Activated CD4-positive, alpha-beta T cell treated with anti-CD3 and anti-CD28 coated beads for 36 hours (primary cell): ENCODE results near the gene ADAT3. TPM values are rescaled to one million over a fixed set of nuclear protein-coding genes. Genes with fewer than 3 reads are reported as not detected.

Experiments used
- ATAC-seq: fragments of 200-7000 bp; cut with Tn5 transposase; one replicate; pipeline ENCODE4 v1.10.0; 2021; ENCODE audit warnings: mild to moderate bottlenecking, moderate library complexity
- CTCF ChIA-PET: fragments of 350-600 bp; sonication (Branson Sonifier 250); formaldehyde crosslinking; loops from one replicate; lab custom pipeline; 2021; ENCODE audit warnings: antibody characterized with exemption; lab: Charles Lee
- POLR2A ChIA-PET: fragments of 350-600 bp; sonication (Branson Sonifier 250); formaldehyde crosslinking; loops from one replicate; lab custom pipeline; 2021; ENCODE audit warnings: antibody characterized with exemption, inconsistent platforms; lab: Charles Lee
- DNase-seq: peaks from one replicate; pipeline ENCODE4 v3.0.0-alpha.2; 2020
- H3K27ac Mint-ChIP-seq: one replicate; pipeline ENCODE4 v1.8.0; 2021; ENCODE audit warnings: mixed read lengths
- H3K27me3 Mint-ChIP-seq: one replicate; pipeline ENCODE4 v1.8.0; 2021; ENCODE audit warnings: mixed read lengths
- H3K36me3 Mint-ChIP-seq: one replicate; pipeline ENCODE4 v1.8.0; 2021; ENCODE audit warnings: low read depth, mixed read lengths
- H3K4me1 Mint-ChIP-seq: one replicate; pipeline ENCODE4 v1.8.0; 2021; ENCODE audit warnings: mixed read lengths
- H3K4me3 Mint-ChIP-seq: one replicate; pipeline ENCODE4 v1.8.0; 2021; ENCODE audit warnings: mild to moderate bottlenecking, moderate library complexity, mixed read lengths
- H3K9me3 Mint-ChIP-seq: one replicate; pipeline ENCODE4 v1.8.0; 2021; ENCODE audit warnings: low read depth, mixed read lengths
- intact Hi-C, 2 experiments: fragments of 100-400 bp; cut with DNase I in 1 of 2; cut with micrococcal nuclease in 1 of 2; formaldehyde crosslinking; loops; one replicate each; pipeline versions ENCODE4 v1.14.2 to v1.15.1; 2022 to 2024; cut with DNase I, micrococcal nuclease
- total RNA-seq, 2 experiments: library from RNA; stranded (reverse); gene quantifications; one replicate each; pipeline ENCODE4 v1.2.3, GENCODE V29; 2021

Gene ADAT3
- total RNA-seq, 2 experiments from 2014 or later, result 5.6 to 6.1 TPM

GRCh38 chr19:1912760-1913505, 7.7 kb downstream of the ADAT3 start:
- DNase-seq (no peak), ATAC-seq (no peak)
- CTCF ChIA-PET, result no interaction called here
- intact Hi-C loops, result no loop called here
- no peak overlapping the region for H3K27ac Mint-ChIP-seq
- H3K4me3 Mint-ChIP-seq, result no peak overlapping the region
- POLR2A ChIA-PET, result no interaction called here
- H3K27me3 Mint-ChIP-seq, result no peaks in the 10 kb centered on the region
- peaks cover 8% of the 10 kb centered on the region for H3K36me3 Mint-ChIP-seq
- no peaks in the 10 kb centered on the region for H3K9me3 Mint-ChIP-seq
- peaks cover 16% of the 10 kb centered on the region for H3K4me1 Mint-ChIP-seq

GRCh38 chr19:1913781-1914577, 8.8 kb downstream of the ADAT3 start:
- CTCF ChIA-PET, result interaction anchor here (0.6 kb wide), 1 partner anchor 43 kb away, joined by 3 read pairs; no protein-coding TSS in a partner anchor
- H3K4me3 Mint-ChIP-seq, result no peak overlapping the region
- no peak for ATAC-seq
- H3K9me3 Mint-ChIP-seq, result no peaks in the 10 kb centered on the region
- DNase-seq, result no peak
- H3K4me1 Mint-ChIP-seq, result peaks cover 12% of the 10 kb centered on the region
- POLR2A ChIA-PET, result no interaction called here
- no peaks in the 10 kb centered on the region for H3K27me3 Mint-ChIP-seq
- H3K36me3 Mint-ChIP-seq, result peaks cover 11% of the 10 kb centered on the region
- no peak overlapping the region for H3K27ac Mint-ChIP-seq
- intact Hi-C loops, result no loop called here

- H3K36me3 Mint-ChIP-seq, result peaks cover 11% of the 10 kb centered on the region
- no peak overlapping the region for H3K4me3 Mint-ChIP-seq
- no peak overlapping the region for H3K27ac Mint-ChIP-seq
- ChIA-PET POLR2A (no interaction called here), CTCF (interaction anchor here (0.6 kb wide), 1 partner anchor 43 kb away, joined by 3 read pairs; no protein-coding TSS in a partner anchor)
- ATAC-seq (no peak), DNase-seq (no peak)
- peaks cover 5% of the 10 kb centered on the region for H3K4me1 Mint-ChIP-seq
- H3K9me3 Mint-ChIP-seq, result no peaks in the 10 kb centered on the region
- intact Hi-C loops, result no loop called here
- H3K27me3 Mint-ChIP-seq, result no peaks in the 10 kb centered on the region
Measured at GRCh38 chr19:1914826-1915341, 9.7 kb downstream of the ADAT3 start.

- peaks cover 14% of the 10 kb centered on the region for H3K36me3 Mint-ChIP-seq
- no peaks in the 10 kb centered on the region for H3K27me3 Mint-ChIP-seq
- DNase-seq (no peak), ATAC-seq (no peak)
- no peaks in the 10 kb centered on the region for H3K9me3 Mint-ChIP-seq
- H3K4me3 Mint-ChIP-seq, result no peak overlapping the region
- ChIA-PET POLR2A (no interaction called here), CTCF (no interaction called here)
- H3K4me1 Mint-ChIP-seq, result peaks cover 4% of the 10 kb centered on the region
- no peak overlapping the region for H3K27ac Mint-ChIP-seq
- intact Hi-C loops, result no loop called here
Measured at GRCh38 chr19:1917146-1917545, 11.9 kb downstream of the ADAT3 start.

GRCh38 chr19:1917926-1918325, 12.7 kb downstream of the ADAT3 start:
- Mint-ChIP-seq H3K27me3 (no peaks in the 10 kb centered on the region), H3K27ac (no peak overlapping the region), H3K4me1 (peaks cover 5% of the 10 kb centered on the region), H3K4me3 (no peak overlapping the region), H3K36me3 (peaks cover 14% of the 10 kb centered on the region), H3K9me3 (no peaks in the 10 kb centered on the region)
- POLR2A ChIA-PET, result no interaction called here
- DNase-seq (no peak), ATAC-seq (no peak)
- CTCF ChIA-PET, result no interaction called here
- intact Hi-C loops, result no loop called here

- H3K36me3 Mint-ChIP-seq, result peaks cover 11% of the 10 kb centered on the region
- peaks cover 12% of the 10 kb centered on the region for H3K4me1 Mint-ChIP-seq
- intact Hi-C loops, result no loop called here
- no peaks in the 10 kb centered on the region for H3K9me3 Mint-ChIP-seq
- no peaks in the 10 kb centered on the region for H3K27me3 Mint-ChIP-seq
- no peak for DNase-seq
- H3K4me3 Mint-ChIP-seq, result no peak overlapping the region
- ATAC-seq, result no peak
- H3K27ac Mint-ChIP-seq, result no peak overlapping the region
- CTCF ChIA-PET, result interaction anchor here (0.7 to 1.0 kb wide), 2 partner anchors 11 to 130 kb away, joined by 3 read pairs; no protein-coding TSS in a partner anchor
- POLR2A ChIA-PET, result no interaction called here
Measured at GRCh38 chr19:1918975-1919374, 13.8 kb downstream of the ADAT3 start.

- Mint-ChIP-seq H3K4me3 (no peak overlapping the region), H3K27me3 (no peaks in the 10 kb centered on the region), H3K27ac (no peak overlapping the region), H3K36me3 (peaks cover 13% of the 10 kb centered on the region), H3K4me1 (peaks cover 12% of the 10 kb centered on the region), H3K9me3 (no peaks in the 10 kb centered on the region)
- intact Hi-C loops, result no loop called here
- POLR2A ChIA-PET, result no interaction called here
- CTCF ChIA-PET, result no interaction called here
- no peak for DNase-seq
- ATAC-seq, result no peak
Measured at GRCh38 chr19:1920644-1921043, 15.4 kb downstream of the ADAT3 start.

GRCh38 chr19:1921326-1921725, 16.1 kb downstream of the ADAT3 start:
- no peaks in the 10 kb centered on the region for H3K9me3 Mint-ChIP-seq
- no peak overlapping the region for H3K27ac Mint-ChIP-seq
- no peak overlapping the region for H3K4me3 Mint-ChIP-seq
- intact Hi-C loops, result no loop called here
- POLR2A ChIA-PET, result no interaction called here
- H3K36me3 Mint-ChIP-seq, result peaks cover 13% of the 10 kb centered on the region
- no peaks in the 10 kb centered on the region for H3K27me3 Mint-ChIP-seq
- CTCF ChIA-PET, result no interaction called here
- no peak for ATAC-seq
- peaks cover 12% of the 10 kb centered on the region for H3K4me1 Mint-ChIP-seq
- no peak for DNase-seq

GRCh38 chr19:1921825-1922224, 16.6 kb downstream of the ADAT3 start:
- ATAC-seq (no peak), DNase-seq (no peak)
- no peaks in the 10 kb centered on the region for H3K9me3 Mint-ChIP-seq
- H3K36me3 Mint-ChIP-seq, result peaks cover 13% of the 10 kb centered on the region
- intact Hi-C loops, result no loop called here
- no peak overlapping the region for H3K4me3 Mint-ChIP-seq
- no peaks in the 10 kb centered on the region for H3K27me3 Mint-ChIP-seq
- H3K27ac Mint-ChIP-seq, result no peak overlapping the region
- CTCF ChIA-PET, result no interaction called here
- H3K4me1 Mint-ChIP-seq, result peaks cover 12% of the 10 kb centered on the region
- POLR2A ChIA-PET, result no interaction called here

GRCh38 chr19:1922803-1923202, 17.6 kb downstream of the ADAT3 start:
- CTCF ChIA-PET, result interaction anchor here (1.3 kb wide), 1 partner anchor 14 kb away, joined by 3 read pairs; no protein-coding TSS in a partner anchor
- DNase-seq (no peak), ATAC-seq (no peak)
- intact Hi-C loops, result no loop called here
- H3K27me3 Mint-ChIP-seq, result no peaks in the 10 kb centered on the region
- H3K27ac Mint-ChIP-seq, result peak overlapping the region; percentile 37
- peaks cover 10% of the 10 kb centered on the region for H3K36me3 Mint-ChIP-seq
- H3K4me1 Mint-ChIP-seq, result peaks cover 16% of the 10 kb centered on the region
- POLR2A ChIA-PET, result no interaction called here
- H3K9me3 Mint-ChIP-seq, result no peaks in the 10 kb centered on the region
- no peak overlapping the region for H3K4me3 Mint-ChIP-seq

- intact Hi-C loops, result no loop called here
- Mint-ChIP-seq H3K4me3 (no peak overlapping the region), H3K27ac (peak overlapping the region; percentile 47), H3K4me1 (peaks cover 18% of the 10 kb centered on the region), H3K9me3 (no peaks in the 10 kb centered on the region), H3K36me3 (peaks cover 10% of the 10 kb centered on the region), H3K27me3 (no peaks in the 10 kb centered on the region)
- peak; percentile 76 for DNase-seq
- ChIA-PET CTCF (interaction anchor here (0.8 to 1.3 kb wide), 2 partner anchors 15 to 97 kb away, joined by 3 to 6 read pairs; no protein-coding TSS in a partner anchor), POLR2A (no interaction called here)
- peak; percentile 93 for ATAC-seq
Measured at GRCh38 chr19:1923319-1923718, 18.1 kb downstream of the ADAT3 start.
